K562 (cell line): Measurements from ENCODE around the gene SIRT5. TPM values are rescaled to one million over a fixed set of nuclear protein-coding genes. Genes with fewer than 3 reads are reported as not detected.

Experiments used
- ARNT ChIP-seq, 2 experiments: fragments of 450-650 bp; IDR thresholded peaks; 2 replicates each; pipeline ENCODE4 v1.6.1; 2016; ENCODE audit warnings: mild to moderate bottlenecking in 1 of 2
- BRCA1 ChIP-seq, 2 experiments: fragments of 450-650 bp in 1 of 2; sonication (generic) in 1 of 2; formaldehyde crosslinking in 1 of 2; IDR thresholded peaks; 2 replicates each; pipeline versions ENCODE4 v1.5.0 to v1.6.1; 2017 to 2020; ENCODE audit warnings: mild to moderate bottlenecking in 1 of 2, missing genetic modification reagents in 1 of 2
- CSDE1 ChIP-seq, 2 experiments: fragments of 450-650 bp; IDR thresholded peaks; 2 replicates each; pipeline ENCODE4 v1.6.1; 2016; ENCODE audit warnings: mild to moderate bottlenecking in 1 of 2
- ETV1 ChIP-seq: fragments of 450-650 bp; conservative IDR thresholded peaks from 2 replicates; pipeline ENCODE4 v1.6.1; 2016; ENCODE audit warnings: missing genetic modification characterization, control low read depth, low read depth, missing compliant biosample characterization
- GABPB1 ChIP-seq: sonication (generic); formaldehyde crosslinking; IDR thresholded peaks from 2 replicates; pipeline ENCODE4 v1.8.0; 2022; ENCODE audit warnings: mild to moderate bottlenecking, missing genetic modification reagents
- GABPB2 ChIP-seq: fragments of 250-450 bp; sonication (Bioruptor Pico); conservative IDR thresholded peaks from 2 replicates; pipeline ENCODE4 v1.5.1; 2021; ENCODE audit warnings: mild to moderate bottlenecking
- POLR3G ChIP-seq: IDR thresholded peaks from 2 replicates; pipeline ENCODE4 v1.6.1; 2011; ENCODE audit not compliant: insufficient read length, insufficient replicate concordance; ENCODE audit errors: extremely low read depth
- SMARCA5 ChIP-seq: fragments of 450-650 bp; IDR thresholded peaks from 2 replicates; pipeline ENCODE4 v1.6.1; 2016
- SOX6 ChIP-seq: fragments of 450-650 bp; IDR thresholded peaks from 2 replicates; pipeline ENCODE4 v1.6.1; 2014; ENCODE audit warnings: mild to moderate bottlenecking
- XRCC3 ChIP-seq: fragments of 450-650 bp; IDR thresholded peaks from 2 replicates; pipeline ENCODE4 v1.6.1; 2017; ENCODE audit warnings: mild to moderate bottlenecking, moderate library complexity
- ZHX1 ChIP-seq: fragments of 150-350 bp; conservative IDR thresholded peaks from 2 replicates; pipeline ENCODE4 v1.6.1; 2014; ENCODE audit warnings: low read length
- ZNF232 ChIP-seq: sonication (generic); formaldehyde crosslinking; IDR thresholded peaks from 2 replicates; pipeline ENCODE4 v1.8.0; 2022; ENCODE audit warnings: mild to moderate bottlenecking, missing genetic modification reagents
- ZNF280A ChIP-seq: fragments of 450-650 bp; IDR thresholded peaks from 2 replicates; pipeline ENCODE4 v1.6.1; 2018; ENCODE audit warnings: mild to moderate bottlenecking, low read depth; ENCODE audit not compliant: partially characterized antibody
- ZNF561 ChIP-seq: fragments of 450-650 bp; formaldehyde crosslinking; conservative IDR thresholded peaks from 2 replicates; pipeline ENCODE4 v1.4.0; 2020; ENCODE audit warnings: mild to moderate bottlenecking, moderate library complexity
- ZNF699 ChIP-seq: fragments of 250-450 bp; sonication (Bioruptor Pico); IDR thresholded peaks from 2 replicates; pipeline ENCODE4 v1.8.0; 2021; ENCODE audit warnings: mild to moderate bottlenecking, moderate library complexity; ENCODE audit not compliant: insufficient replicate concordance
- polyA plus RNA-seq, 8 experiments: library from polyadenylated mRNA; depleted of rRNA in 4 of 8; stranded (reverse) in 5 of 8; unstranded in 3 of 8; fragments of >200 nt; fragmentation: Nextera tagmentation in 2 of 8; fragmentation: Illumina TruSeq in 1 of 8; extraction: Ambion mirVana in 2 of 8; extraction: Trizol in 1 of 8; gene quantifications; 2 replicates each; pipeline versions ENCODE4 v1.2.1 to v1.2.3, GENCODE V29; 2011 to 2014; ENCODE audit warnings: inconsistent platforms in 1 of 8, missing spikeins in 1 of 8
- total RNA-seq, 7 experiments: library from RNA; depleted of rRNA in 6 of 7; stranded (reverse); fragments of >200 nt in 6 of 7; fragmentation: Illumina TruSeq in 2 of 7; extraction: Trizol in 2 of 7; gene quantifications; 2 replicates each; pipeline versions ENCODE4 v1.2.1 to v1.2.3, GENCODE V29; 2011 to 2021; ENCODE audit warnings: low replicate concordance in 1 of 7
- TF ChIP-seq, protein P1 (sequence below), 3 experiments: fragments of 200-800 bp in 1 of 3; sonication (Bioruptor generic) in 1 of 3; sonication (generic) in 1 of 3; formaldehyde crosslinking in 1 of 3; IDR thresholded peaks; 2 replicates each; pipeline versions ENCODE4 v1.6.1 to v1.8.0; 2016 to 2022; ENCODE audit warnings: mild to moderate bottlenecking in 2 of 3, missing compliant biosample characterization in 2 of 3, missing genetic modification characterization in 2 of 3, missing genetic modification reagents in 1 of 3
- TF ChIP-seq, protein P2 (sequence below): fragments of 250-450 bp; sonication (Bioruptor Pico); IDR thresholded peaks from 2 replicates; pipeline ENCODE4 v1.8.0; 2021; ENCODE audit warnings: borderline replicate concordance, mild to moderate bottlenecking, moderate library complexity; ENCODE audit not compliant: poor library complexity, severe bottlenecking
- TF ChIP-seq, protein P3 (sequence below): fragments of 250-450 bp; sonication (Bioruptor Pico); IDR thresholded peaks from 2 replicates; pipeline ENCODE4 v1.8.0; 2021; ENCODE audit warnings: moderate library complexity, mild to moderate bottlenecking, inconsistent platforms
- TF ChIP-seq, protein P4 (sequence below): fragments of 450-650 bp; formaldehyde crosslinking; IDR thresholded peaks from 2 replicates; pipeline ENCODE4 v1.4.0; 2020; ENCODE audit warnings: mild to moderate bottlenecking

SIRT5 gene
- total and polyA plus RNA-seq, 9 of the 15 experiments (the other 6 are each of a cell fraction or from before 2014, with no cell fraction given), result 2.1 to 15.7 (median 11.4) TPM

GRCh38 chr6:13574571-13575376 is at the start of gene SIRT5 (continued):
- TF ChIP-seq, protein P1, sequence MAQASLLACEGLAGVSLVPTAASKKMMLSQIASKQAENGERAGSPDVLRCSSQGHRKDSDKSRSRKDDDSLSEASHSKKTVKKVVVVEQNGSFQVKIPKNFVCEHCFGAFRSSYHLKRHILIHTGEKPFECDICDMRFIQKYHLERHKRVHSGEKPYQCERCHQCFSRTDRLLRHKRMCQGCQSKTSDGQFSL (CRISPR knock-in tag; IDR thresholded peaks at IDR 0.05), result no peak
- TF ChIP-seq, protein P1 (tag; IDR thresholded peaks at IDR 0.05), result no peak; a peak in 1 of 4 replicates
- no peak for TF ChIP-seq BRCA1 (IDR thresholded peaks at IDR 0.05)
- no peak for TF ChIP-seq BRCA1 (CRISPR knock-in tag; IDR thresholded peaks at IDR 0.05)
- no peak for TF ChIP-seq ZNF561
- no peak for TF ChIP-seq XRCC3
- no peak for TF ChIP-seq GABPB2
- TF ChIP-seq, protein P2, sequence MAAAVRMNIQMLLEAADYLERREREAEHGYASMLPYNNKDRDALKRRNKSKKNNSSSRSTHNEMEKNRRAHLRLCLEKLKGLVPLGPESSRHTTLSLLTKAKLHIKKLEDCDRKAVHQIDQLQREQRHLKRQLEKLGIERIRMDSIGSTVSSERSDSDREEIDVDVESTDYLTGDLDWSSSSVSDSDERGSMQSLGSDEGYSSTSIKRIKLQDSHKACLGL (CRISPR knock-in tag), result no peak
- peak in 1 of 2 experiments; percentile 30; a peak in 1 of 4 replicates for TF ChIP-seq ARNT (IDR thresholded peaks at IDR 0.05)
- TF ChIP-seq CSDE1 (IDR thresholded peaks at IDR 0.05), result no peak
- no peak for TF ChIP-seq ZNF232 (CRISPR knock-in tag)
- peak; percentile 84 for TF ChIP-seq GABPB1
- 0 out of 2 replicates have a peak, but pooled peaks have one; percentile 48 for TF ChIP-seq ZHX1
- TF ChIP-seq SMARCA5, result 0 out of 2 replicates have a peak, but pooled peaks have one; percentile 61
- TF ChIP-seq POLR3G, result no peak
- TF ChIP-seq, protein P3, sequence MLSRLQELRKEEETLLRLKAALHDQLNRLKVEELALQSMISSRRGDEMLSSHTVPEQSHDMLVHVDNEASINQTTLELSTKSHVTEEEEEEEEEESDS (CRISPR knock-in tag), result no peak
- TF ChIP-seq ZNF280A, result no peak
- TF ChIP-seq, protein P4, sequence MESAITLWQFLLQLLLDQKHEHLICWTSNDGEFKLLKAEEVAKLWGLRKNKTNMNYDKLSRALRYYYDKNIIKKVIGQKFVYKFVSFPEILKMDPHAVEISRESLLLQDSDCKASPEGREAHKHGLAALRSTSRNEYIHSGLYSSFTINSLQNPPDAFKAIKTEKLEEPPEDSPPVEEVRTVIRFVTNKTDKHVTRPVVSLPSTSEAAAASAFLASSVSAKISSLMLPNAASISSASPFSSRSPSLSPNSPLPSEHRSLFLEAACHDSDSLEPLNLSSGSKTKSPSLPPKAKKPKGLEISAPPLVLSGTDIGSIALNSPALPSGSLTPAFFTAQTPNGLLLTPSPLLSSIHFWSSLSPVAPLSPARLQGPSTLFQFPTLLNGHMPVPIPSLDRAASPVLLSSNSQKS (CRISPR knock-in tag), result no peak
- peak; percentile 42 for TF ChIP-seq ETV1 (tag)
- TF ChIP-seq SOX6, result peak; percentile 27; the same call in 1 of the 2 replicates
- TF ChIP-seq ZNF699 (CRISPR knock-in tag), result no peak
